GM21528 (cell line): Measurements from ENCODE around the gene RIMKLA.

Experiments
- ATAC-seq: cut with Tn5 transposase; IDR thresholded peaks from one replicate; pipeline ENCODE4 v1.9.1; 2021; ENCODE audit warnings: mild to moderate bottlenecking, moderate library complexity; ENCODE audit not compliant: unreplicated experiment, low FRiP score

Gene RIMKLA

GRCh38 chr1:42380586-42381279 is at the start of gene RIMKLA:
Gene RIMKLA, plus strand, starts transcription at chr1:42380792. Its CDS starts 143 bp downstream, at chr1:42380935.
- peak; percentile 86 for ATAC-seq

GRCh38 chr1:42332877-42333276 is 47.7 kb upstream of the RIMKLA start:
- no peak for ATAC-seq

GRCh38 chr1:42333662-42334239 is 46.8 kb upstream of the RIMKLA start:
- ATAC-seq, result no peak

- ATAC-seq, result peak; percentile 53
Measured at GRCh38 chr1:42334240-42335049, 46.1 kb upstream of the RIMKLA start.

- peak; percentile 75 for ATAC-seq
Measured at GRCh38 chr1:42335050-42335808, 45.4 kb upstream of the RIMKLA start, which contains the start of gene FOXJ3. Gene FOXJ3, minus strand, starts transcription at chr1:42335235. Its CDS starts 24,142 bp downstream, at chr1:42311093.

GRCh38 chr1:42335809-42336518 is 44.6 kb upstream of the RIMKLA start:
- ATAC-seq, result no peak

- no peak for ATAC-seq
Measured at GRCh38 chr1:42336978-42337377, 43.6 kb upstream of the RIMKLA start.

GRCh38 chr1:42340093-42340492 is 40.5 kb upstream of the RIMKLA start:
- ATAC-seq, result no peak

GRCh38 chr1:42340901-42341300 is 39.7 kb upstream of the RIMKLA start:
- no peak for ATAC-seq

- no peak for ATAC-seq
Measured at GRCh38 chr1:42343049-42343448, 37.5 kb upstream of the RIMKLA start.

GRCh38 chr1:42348498-42348897 is 32.1 kb upstream of the RIMKLA start:
- no peak for ATAC-seq

GRCh38 chr1:42350086-42350485 is 30.5 kb upstream of the RIMKLA start:
- no peak for ATAC-seq

- no peak for ATAC-seq
Measured at GRCh38 chr1:42358791-42359190, 21.8 kb upstream of the RIMKLA start.

GRCh38 chr1:42359466-42359865 is 21.1 kb upstream of the RIMKLA start:
- ATAC-seq, result no peak

- ATAC-seq, result no peak
Measured at GRCh38 chr1:42364089-42364488, 16.5 kb upstream of the RIMKLA start.

GRCh38 chr1:42364542-42364941 is 16.1 kb upstream of the RIMKLA start:
- ATAC-seq, result no peak

- ATAC-seq, result no peak
Measured at GRCh38 chr1:42365118-42365517, 15.5 kb upstream of the RIMKLA start.

- no peak for ATAC-seq
Measured at GRCh38 chr1:42368096-42368795, 12.3 kb upstream of the RIMKLA start.

GRCh38 chr1:42369471-42369870 is 11.1 kb upstream of the RIMKLA start:
- no peak for ATAC-seq
